Endothelial cell of umbilical vein (primary cell): ENCODE data around the gene DAPK2. TPM values are rescaled to one million over a fixed set of nuclear protein-coding genes. Genes with fewer than 3 reads are reported as not detected.
A peak's percentile ranks its signal among the peaks of the same experiment; 100 is the strongest.

ENCODE experiments used
- BruUV-seq: library from RNA; stranded (reverse); fragments of 400-500 nt; replicated peaks from 2 replicates; lab custom pipeline; 2021; lab: Mats Ljungman, UMichigan
- CTCF ChIA-PET: fragments of 300-600, 350-600 bp; sonication (Branson Sonifier 250); formaldehyde crosslinking; loops from one replicate; lab custom pipeline; 2021; ENCODE audit warnings: antibody characterized with exemption, inconsistent platforms; lab: Charles Lee
- POLR2A ChIA-PET: fragments of 300-600, 350-600 bp; sonication (Branson Sonifier 250); formaldehyde crosslinking; loops from one replicate; lab custom pipeline; 2021; ENCODE audit warnings: antibody characterized with exemption, inconsistent platforms; lab: Charles Lee
- DNase-seq: peaks from one replicate; pipeline ENCODE4 v3.0.0-alpha.2; 2011; ENCODE audit warnings: low read depth, low spot score
- FAIRE-seq: peaks from 2 replicates; lab custom pipeline; 2011; peaks lifted over from hg19 to GRCh38; lab: Jason Lieb, UNC
- H2AFZ ChIP-seq: 2 replicates; pipeline ENCODE4 v1.6.0; 2012; ENCODE audit warnings: low read depth, low read length, control low read depth, inconsistent platforms
- H3K27ac ChIP-seq: 2 replicates; pipeline ENCODE4 v1.5.1; 2011; ENCODE audit warnings: low read depth, mild to moderate bottlenecking, control low read depth, low read length, moderate library complexity; ENCODE audit not compliant: insufficient read depth
- H3K27me3 ChIP-seq, 2 experiments: 2 replicates each; pipeline versions ENCODE4 v1.6.0 to v1.6.1; 2011; ENCODE audit warnings: low read length in 2 of 2, mixed read lengths in 1 of 2; ENCODE audit not compliant: control insufficient read depth in 2 of 2, insufficient read depth in 2 of 2
- H3K36me3 ChIP-seq, 2 experiments: 2 replicates in 1 of 2; 3 replicates in 1 of 2; pipeline ENCODE4 v1.5.1; 2011; ENCODE audit warnings: low read length in 2 of 2, mild to moderate bottlenecking in 1 of 2, moderate library complexity in 1 of 2; ENCODE audit not compliant: control insufficient read depth in 2 of 2, insufficient read depth in 2 of 2; ENCODE audit errors: extremely low read depth in 1 of 2
- H3K4me1 ChIP-seq: 3 replicates; pipeline ENCODE4 v1.5.1; 2011; ENCODE audit warnings: mild to moderate bottlenecking, low read length; ENCODE audit not compliant: control insufficient read depth, insufficient read depth; ENCODE audit errors: extremely low read depth
- H3K4me2 ChIP-seq: 2 replicates; pipeline ENCODE4 v1.6.1; 2011; ENCODE audit warnings: low read length, control low read depth, mixed read lengths; ENCODE audit not compliant: insufficient read depth
- H3K4me3 ChIP-seq, 3 experiments: fragments of 200-600 bp in 1 of 3; sonication (generic), shearing (Covaris generic) in 1 of 3; replicated peaks in 1 of 3; 2 replicates each; pipeline ENCODE4 v1.5.1; 2011 to 2016; ENCODE audit warnings: control low read depth in 3 of 3, low read length in 3 of 3, mild to moderate bottlenecking in 2 of 3, inconsistent platforms in 1 of 3, low read depth in 1 of 3, moderate library complexity in 1 of 3; ENCODE audit not compliant: insufficient read depth in 1 of 3
- H3K79me2 ChIP-seq: 2 replicates; pipeline ENCODE4 v1.6.0; 2012; ENCODE audit warnings: low read length, inconsistent platforms; ENCODE audit not compliant: control insufficient read depth, insufficient read depth
- H3K9ac ChIP-seq: replicated peaks from 2 replicates; pipeline ENCODE3; 2011; ENCODE audit warnings: low read length, control low read depth; ENCODE audit not compliant: insufficient read depth; ENCODE audit errors: extremely low read depth
- H3K9me1 ChIP-seq: replicated peaks from 3 replicates; pipeline ENCODE4 v1.6.0; 2011; ENCODE audit warnings: mild to moderate bottlenecking, low read length; ENCODE audit not compliant: control insufficient read depth, insufficient read depth; ENCODE audit errors: extremely low read depth
- H3K9me3 ChIP-seq: replicated peaks from 2 replicates; pipeline ENCODE4 v1.5.1; 2012; ENCODE audit warnings: low read length, inconsistent platforms; ENCODE audit not compliant: control insufficient read depth, insufficient read depth
- H4K20me1 ChIP-seq: replicated peaks from 2 replicates; pipeline ENCODE3; 2011; ENCODE audit warnings: mild to moderate bottlenecking, low read length; ENCODE audit not compliant: control insufficient read depth, insufficient read depth; ENCODE audit errors: extremely low read depth
- CTCF ChIP-seq, 2 donors: IDR thresholded peaks; 1 replicate in 1 of 2; 2 replicates in 1 of 2; pipeline ENCODE4 v1.5.1; 2011; ENCODE audit warnings: low read length in 2 of 2, mild to moderate bottlenecking in 2 of 2, moderate library complexity in 2 of 2, control low read depth in 1 of 2, inconsistent platforms in 1 of 2, low read depth in 1 of 2; ENCODE audit not compliant: insufficient read depth in 1 of 2; ENCODE audit errors: extremely low read depth in 1 of 2
- EZH2 ChIP-seq: IDR thresholded peaks from 2 replicates; pipeline ENCODE4 v1.6.1; 2012; ENCODE audit warnings: borderline replicate concordance, low read depth, mild to moderate bottlenecking, moderate library complexity, low read length, inconsistent platforms; ENCODE audit not compliant: severe bottlenecking
- FOS ChIP-seq: IDR thresholded peaks from 2 replicates; pipeline ENCODE4 v1.6.1; 2011; ENCODE audit warnings: mild to moderate bottlenecking, low read length, moderate library complexity, borderline replicate concordance; ENCODE audit not compliant: insufficient read depth
- GATA2 ChIP-seq: IDR thresholded peaks from 2 replicates; pipeline ENCODE4 v1.7.0; 2011; ENCODE audit warnings: low read depth, mild to moderate bottlenecking, moderate library complexity, mixed read lengths, low read length; ENCODE audit not compliant: insufficient read length, insufficient read depth
- JUN ChIP-seq: IDR thresholded peaks from 2 replicates; pipeline ENCODE4 v1.6.1; 2011; ENCODE audit warnings: borderline replicate concordance, low read depth; ENCODE audit not compliant: insufficient read length, insufficient read depth
- MAX ChIP-seq: IDR thresholded peaks from 2 replicates; pipeline ENCODE4 v1.6.1; 2011; ENCODE audit not compliant: insufficient read depth, insufficient read length
- MYC ChIP-seq: IDR thresholded peaks from one replicate; pipeline ENCODE4 v1.6.1; 2011; ENCODE audit warnings: mild to moderate bottlenecking, low read depth, low read length
- POLR2A ChIP-seq: IDR thresholded peaks from 2 replicates; pipeline ENCODE4 v1.6.1; 2012; ENCODE audit warnings: low read depth, mild to moderate bottlenecking, control low read depth, low read length
- POLR2AphosphoS5 ChIP-seq: IDR thresholded peaks from 2 replicates; pipeline ENCODE4 v1.6.1; 2012; ENCODE audit warnings: low read depth, mild to moderate bottlenecking, control low read depth, low read length, moderate library complexity; ENCODE audit not compliant: insufficient read depth
- dilution Hi-C: fragments of 300-500 bp; cut with MboI; formaldehyde crosslinking; loops from one replicate; pipeline ENCODE4 v1.15.0; 2019; ENCODE audit warnings: low sequenced_read_pairs; ENCODE audit not compliant: extremely low pct_ligation_motif_present
- intact Hi-C: fragments of 100-400 bp; cut with micrococcal nuclease; formaldehyde crosslinking; loops from one replicate; pipeline ENCODE4 v1.10.0; 2022
- polyA plus RNA-seq, 4 experiments: library from polyadenylated mRNA; depleted of rRNA in 3 of 4; stranded (reverse) in 3 of 4; unstranded in 1 of 4; fragments of >200 nt; gene quantifications; 2 replicates each; pipeline versions ENCODE4 v1.2.1 to v1.2.3, GENCODE V29; 2011 to 2012; ENCODE audit warnings: missing spikeins in 1 of 4
- total RNA-seq: library from RNA; stranded (reverse); gene quantifications from 2 replicates; pipeline ENCODE4 v1.2.3, GENCODE V29; 2021

Gene DAPK2
- total and polyA plus RNA-seq, 2 donors (not counting 3 experiments of a cell fraction or from before 2014, with no cell fraction given), result 2.8 to 6.7 TPM

GRCh38 chr15:64092075-64092820 lies 46.0 kb upstream of the DAPK2 start:
- CTCF ChIA-PET, result interaction anchor here (1.3 to 3.4 kb wide), 3 partner anchors 21 to 340 kb away, joined by 4 to 16 read pairs (median 5); no protein-coding TSS in a partner anchor
- peaks cover 26% of the 10 kb centered on the region for H3K4me1 ChIP-seq
- POLR2A ChIA-PET, result interaction anchor here (1.0 kb wide), 1 partner anchor 626 kb away, joined by 3 read pairs; no protein-coding TSS in a partner anchor
- BruUV-seq, result no TSS peak
- peaks cover 2 to 4% of the 10 kb centered on the region in 2 experiments for H3K36me3 ChIP-seq
- H3K4me2 ChIP-seq, result peak overlapping the region; percentile 72
- DNase-seq (no peak), FAIRE-seq (no peak)
- peak overlapping the region in 1 of 3 experiments; percentile 87 for H3K4me3 ChIP-seq
- no peak overlapping the region for H2AFZ ChIP-seq
- H3K9me1 ChIP-seq, result no peaks in the 10 kb centered on the region
- peak overlapping the region; percentile 86 for H3K9ac ChIP-seq
- TF ChIP-seq MAX (no peak), POLR2AphosphoS5 (no peak), CTCF (IDR thresholded peaks at IDR 0.05; ENCODE audit: extremely low read depth in 1 of 2, insufficient read depth in 1 of 2, low read depth in 1 of 2, low read length in 2 of 2) (no peak), MYC (no peak), GATA2 (no peak), JUN (no peak), POLR2A (no peak), FOS (no peak), EZH2 (no peak)
- peaks cover 39% of the 10 kb centered on the region for H3K79me2 ChIP-seq
- no peak overlapping the region for H3K27ac ChIP-seq
- intact Hi-C loops, result no loop called here
- dilution Hi-C loops, result no loop called here
- no peaks in the 10 kb centered on the region for H3K9me3 ChIP-seq
- no peaks in the 10 kb centered on the region for H4K20me1 ChIP-seq
- H3K27me3 ChIP-seq, result no peaks in the 10 kb centered on the region
